GM23248 (cell line): ENCODE results near the gene RFX3. TPM values are rescaled to one million over a fixed set of nuclear protein-coding genes. Genes with fewer than 3 reads are reported as not detected.

Experiments used
- DNase-seq: peaks from one replicate; pipeline ENCODE4 v3.0.0-alpha.2; 2015
- H2AFZ ChIP-seq: fragments of 200-600 bp; sonication (generic); 2 replicates; pipeline ENCODE4 v1.6.1; 2016; ENCODE audit warnings: antibody characterized with exemption
- H3F3A ChIP-seq: fragments of 200-600 bp; sonication (generic); 2 replicates; pipeline ENCODE4 v1.6.1; 2016; ENCODE audit warnings: mild to moderate bottlenecking, antibody characterized with exemption, mixed run types; ENCODE audit not compliant: insufficient read depth
- H3K27ac ChIP-seq: fragments of 200-600 bp; sonication (generic); 2 replicates; pipeline ENCODE4 v1.5.1; 2016; ENCODE audit warnings: mild to moderate bottlenecking
- H3K27me3 ChIP-seq: fragments of 200-600 bp; sonication (generic); replicated peaks from 2 replicates; pipeline ENCODE4 v1.6.1; 2016; ENCODE audit warnings: mild to moderate bottlenecking; ENCODE audit not compliant: insufficient read depth
- H3K36me3 ChIP-seq: fragments of 200-600 bp; sonication (generic); 2 replicates; pipeline ENCODE4 v1.6.1; 2016; ENCODE audit warnings: low read depth, mild to moderate bottlenecking
- H3K4me1 ChIP-seq: fragments of 200-600 bp; sonication (generic); 2 replicates; pipeline ENCODE4 v1.6.1; 2016; ENCODE audit warnings: mild to moderate bottlenecking; ENCODE audit not compliant: insufficient read depth
- H3K4me2 ChIP-seq: fragments of 200-600 bp; sonication (generic); one replicate; pipeline ENCODE4 v1.6.1; 2016; ENCODE audit warnings: mild to moderate bottlenecking; ENCODE audit not compliant: unreplicated experiment
- H3K4me3 ChIP-seq: fragments of 200-600 bp; sonication (generic); 2 replicates; pipeline ENCODE4 v1.5.1; 2016; ENCODE audit warnings: mild to moderate bottlenecking
- H3K79me2 ChIP-seq: fragments of 200-600 bp; sonication (generic); 2 replicates; pipeline ENCODE4 v1.6.1; 2016; ENCODE audit warnings: mild to moderate bottlenecking; ENCODE audit not compliant: insufficient read depth
- H3K9ac ChIP-seq: fragments of 200-600 bp; sonication (generic); 2 replicates; pipeline ENCODE4 v1.6.1; 2016; ENCODE audit warnings: mild to moderate bottlenecking
- H3K9me2 ChIP-seq: fragments of 200-600 bp; sonication (generic); 2 replicates; pipeline ENCODE4 v1.6.1; 2016; ENCODE audit warnings: mixed run types, mild to moderate bottlenecking, moderate library complexity; ENCODE audit not compliant: insufficient read depth
- H3K9me3 ChIP-seq: fragments of 200-600 bp; sonication (generic); one replicate; pipeline ENCODE4 v1.6.1; 2017; ENCODE audit warnings: low read depth
- H4K20me1 ChIP-seq: fragments of 200-600 bp; sonication (generic); 2 replicates; pipeline ENCODE4 v1.6.0; 2016; ENCODE audit not compliant: insufficient read depth
- EZH2 ChIP-seq: fragments of 200-600 bp; sonication (generic); IDR thresholded peaks from 2 replicates; pipeline ENCODE4 v1.6.1; 2018; ENCODE audit warnings: antibody characterized with exemption, mild to moderate bottlenecking; ENCODE audit not compliant: insufficient read depth, poor library complexity, severe bottlenecking
- EZH2phosphoT487 ChIP-seq: fragments of 200-600 bp; sonication (generic); IDR thresholded peaks from 2 replicates; pipeline ENCODE4 v1.6.1; 2018; ENCODE audit warnings: antibody characterized with exemption, moderate library complexity, mild to moderate bottlenecking, low read depth; ENCODE audit not compliant: insufficient read depth
- WGBS, 2 experiments: methylation state at CpG; one replicate each; pipeline ENCODE4 v1.1.6; 2015 to 2017; ENCODE audit warnings: low lambda C conversion rate in 2 of 2, low coverage in 1 of 2; ENCODE audit errors: missing lambda C conversion rate in 2 of 2; 5-methylcytosine and 5-hydroxymethylcytosine counted together
- in situ Hi-C: fragments of 300-500 bp; cut with MboI; formaldehyde crosslinking; loops from 2 replicates; pipeline ENCODE4 v1.15.0; 2020
- polyA plus RNA-seq: library from polyadenylated mRNA; unstranded; fragments of >200 nt; fragmentation: Nextera tagmentation; extraction: Ambion mirVana; gene quantifications from 2 replicates; pipeline ENCODE4 v1.2.1, GENCODE V29; 2016
- total RNA-seq: library from RNA; depleted of rRNA; stranded (reverse); fragments of >200 nt; shearing (Covaris generic); gene quantifications from 2 replicates; pipeline ENCODE4 v1.2.3, GENCODE V29; 2014

RFX3 gene
- total and polyA plus RNA-seq, 2 experiments from 2014 or later, result 0.80 to 1.9 TPM

- TF ChIP-seq EZH2, result no peak
- TF ChIP-seq EZH2phosphoT487, result no peak
- Histone ChIP-seq H3K9me3 (no peaks in the 10 kb centered on the region), H3K79me2 (no peaks in the 10 kb centered on the region), H3K4me2 (no peak overlapping the region), H4K20me1 (no peaks in the 10 kb centered on the region), H2AFZ (no peak overlapping the region), H3K4me1 (no peaks in the 10 kb centered on the region), H3K27me3 (no peaks in the 10 kb centered on the region), H3K4me3 (no peak overlapping the region), H3F3A (no peaks in the 10 kb centered on the region), H3K9ac (no peak overlapping the region), H3K27ac (no peak overlapping the region), H3K9me2 (no peaks in the 10 kb centered on the region), H3K36me3 (no peaks in the 10 kb centered on the region)
- WGBS, 2 experiments, result 87 to 90% methylated on average over 5 of the region's 5 CpGs
- in situ Hi-C loops, result loop anchor here (25.0 kb wide), 1 partner anchor 1117 kb away; no protein-coding TSS in a partner anchor
- DNase-seq, result peak; percentile 15
These were observed 280.7 kb downstream of the RFX3 start for GRCh38 chr9:3244963-3245653.

- Histone ChIP-seq H4K20me1 (no peaks in the 10 kb centered on the region), H3K27me3 (no peaks in the 10 kb centered on the region), H3K9ac (no peak overlapping the region), H3K27ac (no peak overlapping the region), H3K4me2 (no peak overlapping the region), H3K36me3 (no peaks in the 10 kb centered on the region), H3K4me3 (no peak overlapping the region), H3K79me2 (no peaks in the 10 kb centered on the region), H2AFZ (no peak overlapping the region), H3K9me2 (no peaks in the 10 kb centered on the region), H3K9me3 (no peaks in the 10 kb centered on the region), H3F3A (no peaks in the 10 kb centered on the region), H3K4me1 (no peaks in the 10 kb centered on the region)
- WGBS, 2 experiments, result 85 to 95% methylated on average over 3 to 4 of the region's 4 CpGs
- in situ Hi-C loops, result loop anchor here (25.0 kb wide), 1 partner anchor 1119 kb away; no protein-coding TSS in a partner anchor
- TF ChIP-seq EZH2 (no peak), EZH2phosphoT487 (no peak)
- DNase-seq, result no peak
These were observed 282.1 kb downstream of the RFX3 start for GRCh38 chr9:3243683-3244082.

- DNase-seq, result no peak
- Histone ChIP-seq H3K27me3 (no peaks in the 10 kb centered on the region), H3K4me1 (peaks cover 11% of the 10 kb centered on the region; the same call in 1 of the 2 replicates), H3K4me2 (no peak overlapping the region), H3K79me2 (no peaks in the 10 kb centered on the region), H3K9me3 (no peaks in the 10 kb centered on the region), H2AFZ (no peak overlapping the region), H3K36me3 (no peaks in the 10 kb centered on the region), H3K27ac (no peak overlapping the region), H3F3A (no peaks in the 10 kb centered on the region), H4K20me1 (no peaks in the 10 kb centered on the region), H3K9me2 (no peaks in the 10 kb centered on the region), H3K9ac (no peak overlapping the region), H3K4me3 (no peak overlapping the region)
- WGBS, 2 experiments, result 78 to 83% methylated on average over 3 of the region's 3 CpGs
- no peak for TF ChIP-seq EZH2
- TF ChIP-seq EZH2phosphoT487, result no peak
- in situ Hi-C loops, result loop anchor here (25.0 kb wide), 1 partner anchor 1121 kb away; no protein-coding TSS in a partner anchor
These were observed 284.5 kb downstream of the RFX3 start for GRCh38 chr9:3241290-3241689.

- Histone ChIP-seq H3K9ac (no peak overlapping the region), H3K9me2 (no peaks in the 10 kb centered on the region), H4K20me1 (no peaks in the 10 kb centered on the region), H3K4me3 (no peak overlapping the region), H3K9me3 (no peaks in the 10 kb centered on the region), H3K4me2 (no peak overlapping the region), H3K79me2 (no peaks in the 10 kb centered on the region), H2AFZ (no peak overlapping the region), H3K27ac (no peak overlapping the region), H3K36me3 (no peaks in the 10 kb centered on the region), H3F3A (peaks cover 5% of the 10 kb centered on the region), H3K4me1 (peaks cover 11% of the 10 kb centered on the region; the same call in 1 of the 2 replicates), H3K27me3 (no peaks in the 10 kb centered on the region)
- WGBS, 2 experiments, result 46 to 47% methylated on average over 3 of the region's 3 CpGs
- in situ Hi-C loops, result loop anchor here (25.0 kb wide), 1 partner anchor 1122 kb away; no protein-coding TSS in a partner anchor
- no peak for TF ChIP-seq EZH2
- TF ChIP-seq EZH2phosphoT487, result no peak
- peak; percentile 68 for DNase-seq
These were observed 285.0 kb downstream of the RFX3 start for GRCh38 chr9:3240656-3241268.
